HG03139 (cell line): ENCODE results near the gene PKHD1.

Experiments used
- ATAC-seq: cut with Tn5 transposase; IDR thresholded peaks from one replicate; pipeline ENCODE4 v1.9.1; 2021; ENCODE audit not compliant: unreplicated experiment

Gene PKHD1

DNA sequence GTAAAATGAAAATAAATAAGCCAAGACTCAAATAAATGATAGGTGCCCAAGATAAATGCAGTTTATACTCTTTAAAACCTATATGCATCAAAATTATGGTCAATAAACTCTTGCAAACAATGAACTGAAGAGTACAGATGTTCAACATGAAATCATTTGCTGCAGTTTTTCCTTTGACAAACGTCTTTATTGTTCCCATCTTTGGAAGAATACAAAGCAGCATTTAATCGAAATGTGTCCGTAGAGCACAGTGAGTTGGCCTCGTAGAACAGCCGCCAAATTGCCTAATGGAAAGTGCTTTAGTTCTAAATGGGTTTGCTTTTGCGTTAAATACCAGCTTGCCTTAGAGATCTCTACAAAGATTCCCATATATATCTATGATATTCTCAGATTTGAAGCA is 447.4 kb downstream of the PKHD1 start:
- ATAC-seq = no peak

DNA sequence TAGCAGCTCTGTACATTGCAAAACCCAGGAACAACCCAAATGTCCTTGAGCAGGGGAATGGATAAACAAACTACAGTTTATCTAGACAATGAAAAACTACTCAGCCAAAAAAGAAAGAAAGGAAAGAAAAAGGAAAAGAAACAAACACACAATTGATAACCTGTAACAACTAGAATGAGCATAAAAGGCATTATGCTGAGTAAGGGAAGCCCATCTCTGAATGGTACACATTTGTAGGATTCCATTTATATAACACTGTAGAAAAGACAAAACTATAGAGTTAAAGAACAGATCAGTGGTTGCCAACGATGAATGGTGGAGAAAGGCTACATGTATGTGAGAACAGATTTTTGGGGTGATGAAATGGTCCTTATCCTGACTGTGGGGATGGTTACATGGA is 454.0 kb downstream of the PKHD1 start:
- ATAC-seq = no peak

DNA sequence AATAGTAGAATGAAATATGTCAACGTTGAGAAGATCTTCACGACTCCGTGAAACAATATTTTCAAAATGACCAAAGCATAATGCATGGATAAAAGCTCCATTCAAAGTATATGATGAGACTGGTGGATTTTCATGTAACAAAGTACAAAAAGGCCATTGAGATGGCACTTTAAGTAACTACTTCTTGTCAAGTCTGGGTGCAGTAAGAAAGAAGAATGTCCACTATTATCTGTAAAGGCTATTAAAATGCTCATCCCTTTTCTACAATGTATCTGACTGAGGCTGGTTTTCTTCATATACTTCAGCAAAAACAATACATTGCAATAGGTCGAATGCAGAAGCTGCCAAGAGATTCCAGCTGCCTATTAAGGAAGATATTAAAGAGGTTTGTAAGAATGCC is 457.4 kb downstream of the PKHD1 start:
- ATAC-seq = no peak

DNA sequence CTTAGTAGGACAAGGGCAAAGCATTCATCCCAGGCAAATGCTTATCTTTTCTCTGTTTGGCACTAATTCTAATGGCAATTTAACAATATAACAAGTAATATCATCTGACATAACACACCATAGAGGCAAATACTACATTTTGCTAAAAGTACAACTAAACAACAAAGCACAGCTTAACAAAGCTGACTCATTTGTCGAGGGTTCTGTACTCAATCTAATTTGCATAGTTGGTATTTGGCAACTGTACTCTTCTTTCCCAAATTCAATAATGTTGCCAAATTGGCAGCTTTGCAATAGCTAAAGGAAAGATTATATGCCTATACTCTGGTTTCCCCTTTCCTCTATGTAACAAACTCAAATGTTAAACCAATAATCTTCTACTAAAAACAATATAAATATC is 461.0 kb downstream of the PKHD1 start:
- ATAC-seq = no peak

DNA sequence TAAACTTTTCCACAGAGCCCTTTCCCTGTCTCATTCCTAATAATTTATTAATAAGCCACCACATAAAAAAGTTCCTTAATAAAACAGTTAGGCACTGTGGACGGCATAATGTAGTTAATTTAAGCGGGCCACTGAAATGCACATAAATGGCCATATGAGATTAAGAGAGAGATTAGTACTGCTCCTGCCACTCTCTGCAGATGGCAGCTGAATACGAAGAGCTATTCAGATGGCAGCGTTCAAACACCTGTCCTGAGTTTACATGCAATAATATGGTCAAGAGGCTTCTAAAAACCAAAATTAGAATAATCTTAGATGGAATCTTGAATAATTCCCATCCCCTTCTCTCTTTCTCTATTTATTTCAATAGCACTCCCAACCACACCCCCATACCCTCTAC is 461.8 kb downstream of the PKHD1 start:
- no peak for ATAC-seq

DNA sequence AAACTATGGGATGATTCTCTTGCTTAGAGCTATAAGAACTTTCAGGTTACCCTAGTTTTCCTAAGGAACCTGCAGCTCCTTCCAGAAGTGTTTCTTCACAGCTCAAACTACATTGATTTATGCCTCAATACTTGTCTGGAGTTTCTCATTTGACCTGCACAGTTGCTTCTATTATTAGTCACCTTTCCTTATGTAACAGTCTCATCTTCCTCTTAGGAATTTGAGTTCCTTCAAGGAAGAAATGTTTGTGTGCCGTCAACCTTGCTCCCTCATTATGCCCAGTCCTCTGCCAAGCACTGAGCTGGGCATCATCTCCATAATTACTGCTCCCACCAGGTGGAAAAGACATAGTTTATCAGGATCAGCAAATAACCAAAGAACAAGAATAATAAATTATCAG is 466.4 kb downstream of the PKHD1 start:
- ATAC-seq = no peak

DNA sequence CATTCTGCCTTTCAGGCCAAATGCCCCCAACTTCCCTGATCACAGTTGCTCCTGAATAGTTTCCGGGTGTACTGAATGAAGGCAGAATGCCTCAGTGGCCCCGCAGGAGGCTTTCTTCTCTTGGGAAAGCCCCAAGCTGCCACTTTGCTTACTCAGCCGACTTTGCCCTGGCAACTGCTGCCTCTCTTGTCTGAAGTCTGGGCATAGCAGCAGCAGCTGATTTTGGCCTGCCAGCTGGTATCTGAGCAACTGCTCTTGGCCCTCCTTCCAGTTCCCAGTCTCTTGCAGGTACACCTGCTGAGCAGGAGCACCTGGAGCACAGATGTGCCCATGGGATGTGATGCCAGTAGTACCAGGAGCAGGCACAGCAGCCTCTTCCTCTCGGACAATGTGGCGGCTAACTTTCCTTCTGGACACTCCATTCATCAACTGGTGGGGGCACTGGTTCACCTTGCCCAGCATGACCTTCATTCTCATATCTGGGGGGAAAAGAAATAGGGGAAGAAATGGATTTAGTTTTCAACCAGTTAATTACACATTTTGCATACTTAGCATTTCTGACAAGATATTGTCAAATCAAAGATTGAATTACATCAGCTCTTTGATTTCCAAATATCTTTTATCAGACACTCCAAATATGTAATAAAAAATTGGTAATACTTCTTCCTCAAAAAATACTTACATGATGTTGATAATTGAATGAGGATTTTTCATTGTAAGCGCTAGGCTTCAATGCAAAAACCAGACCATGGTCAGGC is 468.2 kb downstream of the PKHD1 start:
- no peak for ATAC-seq

DNA sequence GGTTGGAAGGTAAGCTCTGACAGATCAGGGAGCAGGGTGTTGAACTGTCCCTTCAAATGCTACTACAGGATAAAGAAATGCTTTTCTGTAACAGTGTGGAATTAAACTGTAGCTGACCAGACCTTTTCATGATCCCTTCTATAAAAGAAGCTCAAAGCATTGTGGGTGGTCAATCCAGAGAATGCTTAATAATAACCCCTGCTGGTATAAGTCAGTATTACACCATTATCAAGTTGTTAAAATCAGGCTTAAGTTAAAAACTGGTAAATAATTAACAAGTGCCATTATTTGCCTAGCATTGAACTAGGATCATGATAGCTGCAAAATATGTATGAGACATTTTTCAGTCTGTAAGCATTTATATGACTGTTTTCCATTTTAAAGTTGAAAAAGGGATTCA is 468.9 kb downstream of the PKHD1 start:
- ATAC-seq = no peak

DNA sequence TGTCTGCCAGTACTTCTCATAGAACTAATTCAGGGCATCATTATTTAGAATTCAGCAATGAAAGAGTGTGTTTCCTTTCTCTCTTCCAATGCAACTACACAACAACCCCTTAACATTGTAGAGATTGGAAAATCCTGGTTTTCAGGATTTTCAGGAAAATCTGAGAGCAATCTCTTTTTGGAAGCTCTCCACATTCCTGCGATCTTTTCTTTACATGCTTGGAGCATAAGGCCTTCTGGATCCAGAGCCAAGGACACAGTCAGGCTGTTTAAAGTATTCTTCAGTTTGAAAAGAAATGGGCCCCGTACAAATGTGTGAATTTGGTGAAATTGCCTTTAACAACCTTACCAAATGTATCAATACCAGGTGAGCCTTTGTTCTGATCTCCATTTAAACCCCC is 469.7 kb downstream of the PKHD1 start:
- ATAC-seq = no peak

DNA sequence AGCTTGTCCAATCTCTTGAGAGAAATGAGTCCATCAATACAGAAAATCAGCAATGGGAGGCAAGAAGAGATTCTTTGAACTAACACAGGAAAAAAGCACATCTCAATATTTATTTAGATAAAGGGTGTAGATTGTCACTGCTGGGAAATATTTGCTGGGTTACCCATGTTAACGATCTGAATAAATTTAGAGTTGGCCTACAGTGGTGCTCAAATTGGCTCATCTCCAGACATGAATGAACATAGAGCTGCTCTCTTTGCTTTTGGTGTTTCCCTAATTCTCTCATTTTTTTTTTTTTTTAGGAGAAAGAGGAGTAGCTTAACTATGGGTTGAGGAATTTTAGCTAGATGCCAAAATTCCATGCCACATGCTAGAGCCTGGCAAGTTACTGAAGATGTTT is 471.2 kb downstream of the PKHD1 start:
- ATAC-seq = no peak

DNA sequence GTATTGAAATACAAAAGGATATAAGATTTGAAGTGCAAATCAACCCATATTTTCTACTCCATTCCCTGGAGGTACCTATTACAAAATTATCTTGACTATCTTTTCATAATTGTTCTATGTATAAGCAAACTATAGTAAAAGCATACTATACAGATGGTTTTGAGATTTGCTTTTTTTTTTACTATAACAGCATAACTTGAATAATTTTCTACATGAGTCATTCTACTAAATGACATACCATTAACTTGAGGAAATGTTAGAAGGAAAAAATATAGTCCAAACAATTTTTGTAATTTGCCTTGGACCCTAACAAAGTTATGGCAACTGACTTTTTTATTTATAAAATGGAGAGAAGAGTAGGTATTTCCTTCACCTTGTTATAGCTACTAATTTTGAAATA is 472.7 kb downstream of the PKHD1 start:
- no peak for ATAC-seq

DNA sequence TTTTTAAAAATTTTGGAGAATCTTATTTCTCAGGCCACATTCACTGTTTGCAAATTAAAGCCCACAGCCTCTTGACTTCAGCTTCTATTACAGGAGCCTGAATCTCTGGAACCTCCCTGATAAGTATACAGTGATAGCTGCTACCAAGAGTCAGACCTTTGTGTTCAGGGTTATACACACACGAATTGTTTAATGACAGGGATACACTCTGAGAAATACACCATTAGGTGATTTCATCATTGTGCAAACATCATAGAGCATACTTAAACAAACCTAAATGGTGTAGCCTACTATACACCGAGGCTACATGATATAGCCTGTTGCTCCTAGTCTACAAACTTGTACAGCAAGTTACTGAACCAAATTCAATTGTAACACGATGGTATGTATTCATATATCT is 473.9 kb downstream of the PKHD1 start:
- no peak for ATAC-seq

DNA sequence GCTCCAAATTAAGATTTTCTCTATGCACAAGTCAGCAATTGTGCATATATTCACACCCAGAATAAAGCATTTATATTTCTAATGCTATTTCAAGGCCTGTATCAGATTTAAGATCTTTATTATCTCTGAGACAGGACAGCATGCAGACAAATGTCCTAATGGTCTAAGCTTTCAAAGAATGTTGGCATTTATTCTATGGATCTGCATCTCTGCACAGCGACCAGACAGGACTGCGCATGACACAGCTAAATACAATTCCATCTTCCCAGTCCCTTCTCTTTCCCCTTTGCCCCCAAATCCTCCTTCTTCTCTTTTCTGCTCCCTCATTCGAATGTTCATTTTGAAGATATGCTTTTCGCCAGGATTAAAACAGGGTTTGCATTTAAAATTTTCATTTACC is 478.5 kb downstream of the PKHD1 start:
- no peak for ATAC-seq

DNA sequence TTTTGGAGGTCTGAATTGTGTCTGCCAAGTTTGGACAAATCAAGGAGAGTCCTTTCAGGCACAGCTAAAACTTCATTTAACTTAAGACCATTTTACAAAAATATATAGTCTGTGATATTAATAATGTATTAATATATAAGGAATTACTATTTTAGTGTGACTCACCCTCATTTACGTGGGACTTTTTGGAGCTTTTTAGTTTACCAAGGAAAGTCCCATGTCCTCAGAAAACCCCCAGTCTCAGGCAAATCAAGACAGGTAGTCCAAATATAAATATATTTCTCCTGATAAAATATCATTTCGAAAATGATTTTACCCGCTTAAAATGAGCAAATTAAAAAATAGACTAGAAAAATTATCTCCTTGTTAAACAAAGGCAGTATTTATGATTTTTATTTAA is 479.0 kb downstream of the PKHD1 start:
- no peak for ATAC-seq

DNA sequence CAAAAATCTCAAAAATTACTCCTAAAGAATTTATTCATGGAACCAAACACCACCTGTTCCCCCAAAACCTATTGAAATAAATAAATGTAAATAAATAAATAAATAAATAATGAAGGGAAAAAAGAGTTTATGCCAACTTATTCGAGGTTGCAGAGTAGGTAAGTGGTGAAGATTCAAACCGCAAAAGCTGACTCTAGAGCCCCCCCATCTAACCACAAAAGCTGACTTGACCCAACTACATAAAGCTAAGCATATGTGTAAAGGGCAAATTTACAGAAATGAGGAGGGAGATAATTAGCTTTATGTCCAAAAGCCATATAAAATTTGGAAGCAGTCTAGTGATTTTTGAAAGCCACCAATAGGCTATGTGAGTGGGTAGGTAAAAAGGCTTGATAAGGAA is 486.9 kb downstream of the PKHD1 start:
- no peak for ATAC-seq

DNA sequence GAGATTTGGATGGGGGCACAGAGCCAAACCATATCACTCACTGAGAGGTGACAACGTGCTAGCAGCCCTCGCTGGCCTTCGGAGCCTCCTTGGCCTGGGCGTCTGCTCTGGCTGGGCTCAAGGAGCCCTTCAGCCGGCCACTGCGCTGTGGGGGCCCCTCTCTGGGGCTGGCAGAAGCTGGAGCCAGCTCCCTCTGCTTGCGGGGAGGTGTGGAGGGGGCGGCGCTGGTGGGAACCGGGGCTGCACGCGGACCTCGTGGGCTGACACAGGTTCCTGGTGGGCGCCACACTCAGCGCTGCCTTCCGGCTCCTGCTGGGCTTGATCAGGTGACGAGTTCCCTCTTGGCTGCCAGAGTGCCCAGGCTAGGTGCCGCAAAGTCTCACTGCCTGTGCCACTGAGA is 489.2 kb downstream of the PKHD1 start:
- no peak for ATAC-seq

DNA sequence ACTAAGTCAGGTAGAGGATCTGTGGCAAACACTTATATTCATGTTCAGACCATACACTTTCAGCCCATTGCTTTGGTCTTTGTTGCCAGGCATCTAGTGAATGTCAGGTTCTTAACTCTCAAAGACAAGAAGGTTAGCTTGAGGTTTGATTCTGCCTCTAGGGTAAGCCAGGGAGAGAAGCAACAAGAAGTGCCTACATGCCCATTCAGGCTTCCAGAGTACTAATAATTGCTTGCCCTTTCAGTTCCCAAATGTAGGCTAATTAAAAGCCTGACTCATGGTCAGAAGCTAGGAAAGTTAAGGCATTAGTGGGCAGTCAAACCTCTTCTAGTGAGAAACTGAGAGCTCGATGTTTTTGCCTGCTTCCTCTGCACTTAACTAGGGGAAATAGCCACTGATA is 492.4 kb downstream of the PKHD1 start:
- ATAC-seq = no peak

DNA sequence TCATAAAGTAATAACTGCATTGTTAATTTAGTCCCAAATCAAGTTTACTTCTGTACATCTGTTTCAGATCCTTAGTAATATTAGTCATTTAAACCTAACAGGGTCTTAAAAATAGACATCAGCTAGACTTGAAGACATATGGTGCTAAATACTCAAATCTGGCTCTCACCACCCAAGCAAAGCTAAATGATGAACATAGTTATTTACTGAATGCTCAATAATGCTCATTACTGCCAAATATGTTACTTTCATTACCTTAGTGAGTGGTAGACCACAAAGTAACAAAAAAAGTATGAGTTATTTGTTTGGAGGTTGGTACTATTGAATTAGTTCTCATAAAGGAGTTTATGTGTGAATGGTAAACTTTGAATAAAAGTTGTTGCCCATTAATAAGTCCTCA is 502.1 kb downstream of the PKHD1 start:
- ATAC-seq = no peak

DNA sequence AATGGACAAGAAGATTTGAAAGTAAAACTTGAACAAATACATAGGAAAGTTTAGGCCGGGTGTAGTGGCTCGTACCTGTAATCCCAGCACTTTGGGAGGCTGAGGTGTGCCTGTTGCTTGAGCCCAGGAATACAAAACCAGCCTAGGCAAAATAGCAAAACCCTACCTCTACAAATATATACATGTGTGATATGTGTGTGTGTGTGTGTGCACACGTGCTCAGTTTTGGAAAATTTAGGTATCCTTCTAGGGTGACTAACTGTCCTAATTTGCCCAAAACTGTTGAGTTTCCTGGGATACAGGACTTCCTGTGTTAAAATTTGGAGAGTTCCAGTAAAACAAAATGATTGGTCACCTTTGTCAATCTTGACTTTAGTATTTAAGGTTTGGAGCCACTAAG is 503.2 kb downstream of the PKHD1 start:
- no peak for ATAC-seq

DNA sequence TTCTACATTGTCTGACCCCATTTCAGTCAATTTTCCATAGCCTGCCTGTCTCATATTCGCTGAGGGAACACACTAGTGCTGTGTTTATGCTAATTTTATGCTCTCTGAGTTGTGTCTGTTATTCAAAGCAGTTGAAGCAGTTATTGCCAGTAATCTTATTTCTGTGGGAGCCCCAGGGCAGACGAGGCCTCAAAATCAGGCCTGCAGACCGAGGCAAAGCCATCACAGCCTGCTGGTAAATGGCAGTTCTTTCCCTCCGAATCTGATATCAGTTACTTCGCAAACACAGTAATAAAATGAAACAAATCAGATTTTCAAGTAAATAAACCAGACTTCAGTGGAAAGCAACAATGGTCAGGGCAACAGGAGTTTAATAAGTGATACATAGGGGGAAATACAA is 508.4 kb downstream of the PKHD1 start:
- ATAC-seq = no peak

DNA sequence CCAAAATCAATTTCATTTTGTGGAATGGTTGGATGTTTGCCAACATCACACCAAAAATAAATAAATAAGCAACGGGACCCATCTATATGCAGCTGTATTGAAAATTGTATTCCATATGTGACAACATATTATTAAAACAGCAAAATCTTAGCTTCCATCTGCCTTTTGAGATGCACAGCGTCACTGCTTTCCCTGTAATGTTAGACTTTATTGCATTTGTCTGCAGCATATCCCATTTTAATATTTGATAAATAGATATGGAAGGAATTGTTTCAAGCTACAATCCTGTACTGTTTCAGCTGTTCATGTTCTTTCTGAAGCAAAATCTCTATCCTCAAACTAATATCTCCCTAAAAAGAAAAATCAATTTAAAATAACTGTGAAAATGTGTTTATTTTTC is 509.1 kb downstream of the PKHD1 start:
- ATAC-seq = no peak

DNA sequence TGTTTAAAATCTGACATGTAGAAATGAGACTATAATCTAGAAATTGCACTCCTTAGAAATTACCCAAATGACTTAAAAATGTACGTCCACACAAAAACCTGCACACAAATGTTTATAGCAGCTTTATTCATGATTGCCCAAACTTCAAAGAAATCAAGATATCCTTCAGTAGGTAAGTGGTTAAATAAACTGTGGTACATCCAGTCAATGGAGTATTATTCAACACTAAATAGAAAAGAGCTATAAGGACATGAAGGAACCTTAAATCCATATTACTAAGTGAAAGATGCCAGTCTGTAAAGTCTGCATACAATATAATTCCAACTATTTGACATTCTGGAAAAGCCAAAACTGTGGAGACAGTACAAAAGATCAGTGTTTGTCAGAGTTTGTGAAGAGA is 513.4 kb downstream of the PKHD1 start:
- no peak for ATAC-seq

DNA sequence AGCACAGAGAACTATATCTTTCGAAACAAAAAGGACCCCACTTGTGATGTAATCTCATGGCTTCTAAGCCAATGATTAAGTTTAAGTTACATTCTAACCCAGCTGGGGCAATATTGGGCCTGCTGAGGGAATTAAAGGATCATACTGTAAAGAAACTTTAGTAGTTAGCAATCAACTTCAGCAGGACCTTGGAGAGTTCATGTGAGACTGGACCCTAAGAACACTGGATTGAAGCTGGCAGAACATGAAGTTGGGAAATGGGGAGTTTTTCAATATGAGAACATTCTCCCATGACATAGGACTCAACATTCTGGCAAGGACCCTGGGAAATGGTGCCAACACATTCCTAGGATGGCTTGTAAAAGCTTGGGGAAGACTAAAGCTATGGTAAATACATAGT is 516.2 kb downstream of the PKHD1 start:
- no peak for ATAC-seq
